SK-N-SH treated with all-trans-retinoic acid at 6 μM for 48 hours (cell line): ENCODE data around the gene SP140.

Experiments
- ESRRG ChIP-seq: fragments of 250-450 bp; sonication (Bioruptor Pico); IDR thresholded peaks from 2 replicates; pipeline ENCODE4 v1.6.1; 2021; ENCODE audit warnings: mild to moderate bottlenecking
- OSR1 ChIP-seq: fragments of 250-450 bp; sonication (Bioruptor Pico); IDR thresholded peaks from 2 replicates; pipeline ENCODE4 v1.8.0; 2022; ENCODE audit warnings: moderate library complexity, mild to moderate bottlenecking, inconsistent platforms

DNA sequence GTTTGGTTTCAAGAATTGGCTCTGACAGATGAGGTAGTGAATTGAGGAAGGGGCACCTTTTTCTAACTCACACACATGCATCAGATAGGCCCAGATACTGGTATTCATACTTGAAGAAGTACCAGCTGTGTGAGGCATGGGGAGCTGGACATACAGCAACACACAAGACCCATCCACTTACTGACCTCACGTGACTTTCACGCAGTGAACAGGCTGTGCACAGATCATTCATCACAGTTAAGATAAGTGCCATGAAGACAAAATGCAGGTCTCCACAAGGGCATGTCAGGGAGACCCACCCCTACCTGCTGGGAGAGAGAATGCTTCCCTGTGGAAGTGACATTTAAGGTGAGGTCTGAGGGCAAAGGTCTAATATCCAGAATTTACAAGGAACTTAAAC, 44.3 kb upstream of the SP140 start:
- no peak for TF ChIP-seq ESRRG (CRISPR knock-in tag)
- TF ChIP-seq OSR1 (CRISPR knock-in tag): no peak
